Mesendoderm (in vitro differentiated cells): ENCODE results near the gene CPEB2.

Experiments
- DNase-seq: peaks from one replicate; pipeline ENCODE4 v3.0.0; 2013
- H2AK5ac ChIP-seq: 2 replicates; pipeline ENCODE4 v1.6.1; 2013; ENCODE audit warnings: low read length, inconsistent platforms
- H2BK120ac ChIP-seq: 2 replicates; pipeline ENCODE4 v1.6.1; 2013; ENCODE audit warnings: low read depth, mild to moderate bottlenecking, low read length, moderate library complexity, mixed read lengths
- H2BK15ac ChIP-seq: replicated peaks from 2 replicates; pipeline ENCODE4 v1.6.1; 2013; ENCODE audit warnings: low read depth, mild to moderate bottlenecking, moderate library complexity
- H2BK5ac ChIP-seq: 2 replicates; pipeline ENCODE4 v1.6.1; 2013; ENCODE audit warnings: low read length, inconsistent platforms
- H3K18ac ChIP-seq: 2 replicates; pipeline ENCODE4 v1.6.1; 2013; ENCODE audit warnings: mild to moderate bottlenecking, low read length, mixed read lengths
- H3K23ac ChIP-seq: one replicate; pipeline ENCODE4 v1.6.1; 2013; ENCODE audit warnings: low read length
- H3K27ac ChIP-seq: 2 replicates; pipeline ENCODE4 v1.5.1; 2013; ENCODE audit warnings: low read depth, mild to moderate bottlenecking, inconsistent platforms, low read length, moderate library complexity
- H3K27me3 ChIP-seq: 2 replicates; pipeline ENCODE4 v1.6.1; 2013; ENCODE audit warnings: low read length, control low read depth, mild to moderate bottlenecking, inconsistent platforms; ENCODE audit not compliant: insufficient read depth, poor library complexity
- H3K36me3 ChIP-seq: 2 replicates; pipeline ENCODE4 v1.6.1; 2013; ENCODE audit warnings: low read length, inconsistent platforms; ENCODE audit not compliant: control insufficient read depth, insufficient read depth
- H3K4ac ChIP-seq: one replicate; pipeline ENCODE4 v1.6.1; 2013; ENCODE audit warnings: low read depth, mild to moderate bottlenecking, low read length, moderate library complexity
- H3K4me1 ChIP-seq: 2 replicates; pipeline ENCODE4 v1.6.1; 2013; ENCODE audit warnings: low read depth, low read length, inconsistent platforms; ENCODE audit not compliant: control insufficient read depth
- H3K4me2 ChIP-seq: 2 replicates; pipeline ENCODE4 v1.6.1; 2013; ENCODE audit warnings: low read length
- H3K4me3 ChIP-seq: 2 replicates; pipeline ENCODE4 v1.5.1; 2013; ENCODE audit warnings: mild to moderate bottlenecking, low read length
- H3K56ac ChIP-seq: one replicate; pipeline ENCODE4 v1.6.1; 2013; ENCODE audit warnings: low read length
- H3K79me1 ChIP-seq: 2 replicates; pipeline ENCODE4 v1.6.1; 2013; ENCODE audit warnings: low read length, inconsistent platforms
- H3K79me2 ChIP-seq: 2 replicates; pipeline ENCODE4 v1.6.1; 2013; ENCODE audit warnings: mild to moderate bottlenecking, low read length; ENCODE audit not compliant: control insufficient read depth, insufficient read depth
- H3K9ac ChIP-seq: 2 replicates; pipeline ENCODE4 v1.6.1; 2013; ENCODE audit warnings: low read length, inconsistent platforms
- H4K5ac ChIP-seq: one replicate; pipeline ENCODE4 v1.6.1; 2013; ENCODE audit warnings: low read length
- H4K8ac ChIP-seq: one replicate; pipeline ENCODE4 v1.6.1; 2013; ENCODE audit warnings: low read depth, mild to moderate bottlenecking, control low read depth, low read length, moderate library complexity
- WGBS: extraction: QIAGEN DNeasy Blood & Tissue Kit; methylation state at CpG from one replicate; pipeline ENCODE4 v1.1.7; 2013; ENCODE audit warnings: low lambda C conversion rate, missing lambda C conversion rate; ENCODE audit not compliant: insufficient coverage; ENCODE audit errors: extremely low coverage; 5-methylcytosine and 5-hydroxymethylcytosine counted together

CPEB2 gene

DNA sequence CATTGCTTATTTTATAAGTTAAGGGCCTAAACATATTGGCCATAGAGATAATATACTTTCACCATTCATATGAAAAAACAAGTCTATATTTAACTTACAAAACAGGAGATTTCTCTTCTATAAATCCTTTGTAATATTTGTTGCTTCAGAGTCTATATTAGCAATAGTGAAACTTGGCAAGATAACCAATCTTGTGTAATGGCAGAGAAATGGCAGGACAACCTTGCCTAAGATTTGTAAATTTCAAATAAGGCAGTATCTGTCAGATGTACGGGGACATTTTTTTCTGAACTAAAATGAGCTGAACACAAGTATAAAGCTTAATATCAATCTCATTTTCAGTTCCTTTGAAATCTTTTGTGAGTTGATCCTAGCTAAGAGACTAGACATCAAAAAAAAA is 17.8 kb upstream of the CPEB2 start:
- no peak overlapping the region for H2BK15ac ChIP-seq
- no peaks in the 10 kb centered on the region for H3K4me1 ChIP-seq
- H3K27ac ChIP-seq: no peak overlapping the region
- H3K4ac ChIP-seq: no peak overlapping the region
- no peak for DNase-seq
- no peaks in the 10 kb centered on the region for H3K27me3 ChIP-seq
- H3K18ac ChIP-seq: no peak overlapping the region
- no peak overlapping the region for H4K5ac ChIP-seq
- no peaks in the 10 kb centered on the region for H3K36me3 ChIP-seq
- H2BK120ac ChIP-seq: no peak overlapping the region
- no peak overlapping the region for H2AK5ac ChIP-seq
- no peak overlapping the region for H3K4me2 ChIP-seq
- no peak overlapping the region for H3K9ac ChIP-seq
- no peak overlapping the region for H3K4me3 ChIP-seq
- H3K23ac ChIP-seq: no peak overlapping the region
- H3K79me1 ChIP-seq: no peaks in the 10 kb centered on the region
- H4K8ac ChIP-seq: no peak overlapping the region
- no peaks in the 10 kb centered on the region for H3K79me2 ChIP-seq
- no CpG with 5 or more reads among the region's 1 CpG for WGBS
- H3K56ac ChIP-seq: no peak overlapping the region
- no peak overlapping the region for H2BK5ac ChIP-seq

DNA sequence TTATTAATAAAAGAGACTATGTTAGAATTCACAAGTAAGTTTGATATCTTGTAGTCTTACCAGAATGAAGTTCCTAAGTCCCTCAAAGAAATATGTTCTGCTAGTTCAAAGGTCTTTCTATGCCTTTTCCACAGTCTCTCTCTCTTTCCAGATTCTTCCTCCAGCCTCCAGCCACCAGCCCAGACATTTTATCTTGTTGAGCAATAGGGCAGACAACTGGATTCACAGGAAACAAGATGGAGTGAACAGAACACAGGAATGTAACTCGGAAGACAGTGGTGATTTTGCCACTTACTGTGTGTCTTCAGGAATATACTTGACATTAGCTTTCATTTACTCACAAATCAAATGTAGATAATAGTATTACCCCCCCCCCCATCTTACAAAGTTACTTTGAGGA is 17.1 kb upstream of the CPEB2 start:
- Histone ChIP-seq H3K18ac (no peak overlapping the region), H3K4me1 (no peaks in the 10 kb centered on the region), H3K79me1 (no peaks in the 10 kb centered on the region), H3K4me2 (no peak overlapping the region), H3K56ac (no peak overlapping the region), H3K9ac (no peak overlapping the region), H2BK15ac (no peak overlapping the region), H2AK5ac (no peak overlapping the region), H3K4ac (no peak overlapping the region), H3K27me3 (no peaks in the 10 kb centered on the region), H3K36me3 (no peaks in the 10 kb centered on the region), H4K8ac (no peak overlapping the region), H3K4me3 (no peak overlapping the region), H3K27ac (no peak overlapping the region), H3K23ac (no peak overlapping the region), H2BK5ac (no peak overlapping the region), H2BK120ac (no peak overlapping the region), H4K5ac (no peak overlapping the region), H3K79me2 (no peaks in the 10 kb centered on the region)
- WGBS: no CpG with 5 or more reads among the region's 1 CpG
- DNase-seq: no peak

DNA sequence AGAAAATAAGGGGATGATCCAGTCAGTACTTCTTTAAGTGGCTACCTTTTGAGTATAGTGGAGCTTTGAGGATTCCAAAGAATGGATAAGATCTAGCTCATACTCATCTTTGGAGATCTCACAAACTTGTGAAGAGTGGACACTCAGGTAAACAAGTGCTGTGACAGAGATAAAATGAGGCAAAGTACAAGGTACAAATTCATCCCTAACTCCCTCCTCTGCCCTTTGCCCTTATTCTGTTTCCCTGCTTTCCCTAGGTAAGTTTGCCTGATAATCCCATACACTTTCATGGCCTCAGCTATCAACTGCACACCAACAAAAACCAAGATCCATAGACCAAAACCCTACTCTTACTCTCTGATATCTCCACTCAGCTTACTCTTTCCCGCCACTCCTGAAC is 16.4 kb upstream of the CPEB2 start:
- WGBS: no CpG with 5 or more reads among the region's 1 CpG
- no peak for DNase-seq
- Histone ChIP-seq H3K23ac (no peak overlapping the region), H4K8ac (no peak overlapping the region), H2AK5ac (no peak overlapping the region), H3K4me2 (no peak overlapping the region), H3K56ac (no peak overlapping the region), H4K5ac (no peak overlapping the region), H2BK15ac (no peak overlapping the region), H3K4me3 (no peak overlapping the region), H3K4me1 (no peaks in the 10 kb centered on the region), H3K79me2 (no peaks in the 10 kb centered on the region), H3K36me3 (no peaks in the 10 kb centered on the region), H2BK5ac (no peak overlapping the region), H2BK120ac (no peak overlapping the region), H3K4ac (no peak overlapping the region), H3K18ac (no peak overlapping the region), H3K9ac (no peak overlapping the region), H3K79me1 (no peaks in the 10 kb centered on the region), H3K27ac (no peak overlapping the region), H3K27me3 (no peaks in the 10 kb centered on the region)

DNA sequence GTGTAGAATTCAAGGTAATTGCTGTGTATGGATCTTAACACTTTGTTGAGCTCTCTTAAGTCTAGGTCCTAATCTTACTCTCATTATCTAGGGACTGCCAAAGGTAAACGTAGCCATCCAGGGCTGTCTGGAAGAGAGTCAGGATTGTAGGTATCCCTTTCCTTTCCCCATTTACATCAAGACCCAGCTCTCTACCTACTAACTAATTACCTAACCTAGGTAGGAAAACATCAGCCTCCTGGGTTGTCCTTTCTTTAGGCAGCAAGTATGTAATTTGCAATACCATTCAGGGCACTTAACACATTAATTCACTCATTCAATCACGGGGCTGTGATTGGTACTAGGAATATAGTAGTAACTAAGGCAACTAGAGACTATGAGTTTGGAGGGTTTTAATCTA is 15.2 kb upstream of the CPEB2 start:
- H2BK120ac ChIP-seq: no peak overlapping the region
- DNase-seq: no peak
- no CpG with 5 or more reads among the region's 2 CpGs for WGBS

DNA sequence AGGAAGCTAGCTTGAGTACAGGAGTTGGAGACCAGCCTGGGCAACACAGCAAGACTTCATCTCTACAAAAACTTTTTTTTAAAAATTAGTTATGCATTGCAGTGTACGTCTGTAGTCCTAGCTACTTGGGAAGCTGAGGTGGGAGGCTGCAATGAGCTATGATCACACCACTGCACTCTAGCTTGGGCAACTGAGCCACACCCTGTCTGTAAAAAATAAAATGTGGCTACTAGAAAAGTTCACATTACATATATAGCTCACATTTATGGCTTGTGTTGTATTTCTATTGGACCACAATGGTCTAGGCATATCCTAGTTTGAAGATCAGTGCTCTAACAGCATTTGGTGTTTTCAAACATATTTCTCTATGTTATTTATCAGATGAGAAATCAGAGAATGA is 11.8 kb upstream of the CPEB2 start:
- Histone ChIP-seq H3K4me3 (no peak overlapping the region), H4K8ac (no peak overlapping the region), H2AK5ac (no peak overlapping the region), H3K4me1 (no peaks in the 10 kb centered on the region), H3K79me2 (no peaks in the 10 kb centered on the region), H2BK120ac (no peak overlapping the region), H3K23ac (no peak overlapping the region), H3K27ac (no peak overlapping the region), H3K9ac (no peak overlapping the region), H3K18ac (no peak overlapping the region), H3K79me1 (no peaks in the 10 kb centered on the region), H3K27me3 (no peaks in the 10 kb centered on the region), H3K4ac (no peak overlapping the region), H3K4me2 (no peak overlapping the region), H2BK5ac (no peak overlapping the region), H3K36me3 (no peaks in the 10 kb centered on the region), H4K5ac (no peak overlapping the region), H2BK15ac (no peak overlapping the region), H3K56ac (no peak overlapping the region)
- DNase-seq: no peak
- WGBS: no CpG with 5 or more reads among the region's 1 CpG

More for the DNA sequence above, 15.2 kb upstream of the CPEB2 start:
- Histone ChIP-seq H4K5ac (no peak overlapping the region), H3K4me2 (no peak overlapping the region), H2BK5ac (no peak overlapping the region), H3K56ac (no peak overlapping the region), H3K27me3 (no peaks in the 10 kb centered on the region), H3K79me1 (no peaks in the 10 kb centered on the region), H3K4me1 (no peaks in the 10 kb centered on the region), H3K4ac (no peak overlapping the region), H2BK15ac (no peak overlapping the region), H3K9ac (no peak overlapping the region), H3K4me3 (no peak overlapping the region), H3K23ac (no peak overlapping the region), H2AK5ac (no peak overlapping the region), H3K18ac (no peak overlapping the region), H3K79me2 (no peaks in the 10 kb centered on the region), H4K8ac (no peak overlapping the region), H3K27ac (no peak overlapping the region), H3K36me3 (no peaks in the 10 kb centered on the region)

GRCh38 chr4:14994242-14994641 is 8.0 kb upstream of the CPEB2 start:
- Histone ChIP-seq H2BK5ac (no peak overlapping the region), H3K4ac (no peak overlapping the region), H2AK5ac (no peak overlapping the region), H3K56ac (no peak overlapping the region), H4K8ac (no peak overlapping the region), H3K79me1 (no peaks in the 10 kb centered on the region), H2BK15ac (no peak overlapping the region), H3K4me3 (no peak overlapping the region), H3K23ac (no peak overlapping the region), H3K4me2 (no peak overlapping the region), H3K18ac (no peak overlapping the region), H3K9ac (no peak overlapping the region), H2BK120ac (no peak overlapping the region), H4K5ac (no peak overlapping the region), H3K36me3 (no peaks in the 10 kb centered on the region), H3K4me1 (no peaks in the 10 kb centered on the region), H3K27me3 (no peaks in the 10 kb centered on the region), H3K79me2 (no peaks in the 10 kb centered on the region), H3K27ac (no peak overlapping the region)
- no CpG with 5 or more reads among the region's 3 CpGs for WGBS
- DNase-seq: peak; percentile 43
